Upper lobe of right lung (tissue), 1 donor: ENCODE measurements around the gene SRGAP2B. TPM values are rescaled to one million over a fixed set of nuclear protein-coding genes. Genes with fewer than 3 reads are reported as not detected.
"Not testable (repeated sequence)": the region's sequence is repeated elsewhere in the genome, so short reads cannot be mapped to it uniquely, and the experiment has no call there.

Source experiments
- ATAC-seq: fragments of 200-7000 bp; cut with Tn5 transposase; one replicate; pipeline ENCODE4 v1.9.1; 2020; ENCODE audit warnings: mild to moderate bottlenecking, moderate library complexity
- DNase-seq: peaks from one replicate; pipeline ENCODE4 v3.0.0-alpha.2; 2020
- H3K27ac ChIP-seq: fragments of 200-600 bp; one replicate; pipeline ENCODE4 v1.8.0; 2022
- H3K27me3 ChIP-seq: fragments of 200-600 bp; one replicate; pipeline ENCODE4 v1.8.0; 2022; ENCODE audit warnings: mild to moderate bottlenecking
- H3K36me3 ChIP-seq: fragments of 200-600 bp; one replicate; pipeline ENCODE4 v1.8.0; 2022
- H3K4me1 ChIP-seq: fragments of 200-600 bp; one replicate; pipeline ENCODE4 v1.8.0; 2022
- H3K4me3 ChIP-seq: fragments of 200-600 bp; one replicate; pipeline ENCODE4 v1.8.0; 2022; ENCODE audit warnings: mild to moderate bottlenecking
- H3K9me3 ChIP-seq: fragments of 200-600 bp; one replicate; pipeline ENCODE4 v1.8.0; 2022
- intact Hi-C: fragments of 100-400 bp; cut with DNase I; formaldehyde crosslinking; loops from one replicate; pipeline ENCODE4 v1.11.0; 2022
- total RNA-seq: library from RNA; stranded (reverse); fragmentation: NEBNext Ultra II Directional; extraction: Animal tissue kit (Norgen Biotek cat#: 25700); gene quantifications from one replicate; pipeline ENCODE4 v1.2.1, GENCODE V29; 2021
- donor health status: DM: no; HTN: yes; CAD: no; lungs with severe emphysema.

Gene SRGAP2B
- total RNA-seq, 1 donor from 2014 or later: 35.1 TPM

DNA sequence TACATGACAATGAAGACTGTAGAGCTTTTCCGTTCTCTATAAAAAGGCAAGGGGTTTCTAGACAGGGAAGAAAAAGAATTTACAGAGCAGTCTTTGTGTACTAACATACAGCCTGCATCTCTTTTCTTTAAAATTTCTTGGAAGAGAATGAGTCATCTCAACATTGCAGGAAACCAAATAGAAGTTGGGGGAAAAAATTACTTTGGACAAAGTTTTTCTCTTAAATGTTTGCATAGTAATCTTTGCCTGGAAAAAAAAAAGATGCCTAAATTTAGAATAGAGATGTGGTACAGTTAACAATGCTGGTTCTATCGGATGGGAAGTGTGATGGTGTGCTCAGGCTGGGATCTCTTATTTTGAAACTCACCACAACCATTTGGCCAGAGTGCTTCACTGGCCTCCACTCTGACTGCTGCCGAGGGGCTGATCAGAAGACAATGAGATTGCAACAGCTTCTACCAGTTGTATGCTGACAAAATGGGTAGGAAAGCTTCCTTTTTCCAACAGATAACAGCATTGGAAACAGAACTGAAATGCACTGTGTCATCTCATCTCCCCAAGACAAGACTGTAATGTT, 177.0 kb downstream of the SRGAP2B start:
- H3K4me1 ChIP-seq, H3K9me3 ChIP-seq, H3K36me3 ChIP-seq, H3K4me3 ChIP-seq, H3K27ac ChIP-seq, intact Hi-C loops, H3K27me3 ChIP-seq, DNase-seq: not testable (repeated sequence)
- peak; percentile 83 for ATAC-seq

- H3K36me3 ChIP-seq, H3K27me3 ChIP-seq, DNase-seq, H3K27ac ChIP-seq, H3K4me3 ChIP-seq, H3K4me1 ChIP-seq, intact Hi-C loops, H3K9me3 ChIP-seq: not testable (repeated sequence)
- peak; percentile 90 for ATAC-seq
Measured at GRCh38 chr1:144917154-144918026, 177.7 kb downstream of the SRGAP2B start.

DNA sequence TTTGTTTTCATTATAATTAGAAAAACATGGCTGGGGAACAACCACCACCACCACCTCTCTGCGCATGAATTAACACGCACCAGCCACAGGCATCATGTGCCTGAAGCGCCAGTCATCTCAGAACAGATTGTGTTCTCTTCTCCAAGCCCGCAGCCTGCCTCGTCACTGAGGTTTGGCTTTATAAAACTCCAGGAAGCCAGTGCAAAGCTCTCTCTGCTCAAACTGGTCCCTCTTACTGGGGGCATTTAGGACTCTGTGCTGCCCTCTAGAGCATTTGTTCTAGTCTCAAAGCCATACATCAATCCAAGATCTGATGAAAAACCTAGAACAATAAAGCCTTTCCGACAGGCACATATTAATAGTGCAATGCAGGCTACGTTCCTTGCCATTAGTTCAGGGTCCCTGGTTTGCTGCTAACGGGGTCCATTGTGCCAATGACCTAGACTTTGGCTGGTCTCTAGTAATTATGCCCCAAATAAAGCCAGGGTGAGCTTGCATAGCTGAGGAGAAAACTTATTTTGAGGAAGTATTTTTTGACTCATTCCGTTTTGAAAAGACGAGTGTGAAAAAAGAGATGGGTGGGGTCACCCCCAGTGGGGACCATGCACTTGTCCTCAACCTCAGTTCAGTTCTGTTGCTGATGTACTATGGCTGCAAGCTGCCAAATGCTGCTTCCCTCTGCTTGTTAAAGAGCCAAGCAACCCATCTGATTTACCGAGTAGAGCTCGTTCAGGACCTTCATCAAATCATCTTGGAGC, 181.0 kb downstream of the SRGAP2B start:
- H3K27ac ChIP-seq, H3K9me3 ChIP-seq, H3K36me3 ChIP-seq, DNase-seq, H3K27me3 ChIP-seq, H3K4me3 ChIP-seq, intact Hi-C loops, H3K4me1 ChIP-seq: not testable (repeated sequence)
- ATAC-seq: peak; percentile 8

DNA sequence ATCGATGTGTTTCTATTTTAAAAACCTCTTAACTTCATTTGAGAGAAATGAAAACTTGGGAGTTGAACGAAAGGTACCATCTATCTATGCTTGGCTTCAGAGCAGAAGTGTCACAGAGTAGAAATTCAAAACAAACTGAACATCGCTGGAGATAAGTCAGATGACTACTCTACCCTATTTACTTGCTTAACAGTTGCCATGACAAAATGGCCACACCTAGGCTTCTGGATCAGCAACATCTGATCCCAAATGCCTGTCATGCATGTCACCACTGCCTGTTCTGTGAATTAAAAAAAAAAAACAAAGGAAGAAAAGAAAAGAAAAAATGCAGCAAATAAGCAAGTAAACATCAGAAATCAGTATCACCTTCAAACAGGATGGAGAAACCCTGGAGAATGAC, 181.7 kb downstream of the SRGAP2B start:
- intact Hi-C loops, H3K27ac ChIP-seq, H3K4me1 ChIP-seq, H3K4me3 ChIP-seq, H3K9me3 ChIP-seq, H3K36me3 ChIP-seq, ATAC-seq, H3K27me3 ChIP-seq, DNase-seq: not testable (repeated sequence)

- H3K9me3 ChIP-seq, H3K4me3 ChIP-seq, H3K36me3 ChIP-seq, intact Hi-C loops, H3K27me3 ChIP-seq, H3K27ac ChIP-seq, DNase-seq, H3K4me1 ChIP-seq: not testable (repeated sequence)
- peak; percentile 48 for ATAC-seq
Measured at GRCh38 chr1:144910729-144911128, 184.4 kb downstream of the SRGAP2B start.

DNA sequence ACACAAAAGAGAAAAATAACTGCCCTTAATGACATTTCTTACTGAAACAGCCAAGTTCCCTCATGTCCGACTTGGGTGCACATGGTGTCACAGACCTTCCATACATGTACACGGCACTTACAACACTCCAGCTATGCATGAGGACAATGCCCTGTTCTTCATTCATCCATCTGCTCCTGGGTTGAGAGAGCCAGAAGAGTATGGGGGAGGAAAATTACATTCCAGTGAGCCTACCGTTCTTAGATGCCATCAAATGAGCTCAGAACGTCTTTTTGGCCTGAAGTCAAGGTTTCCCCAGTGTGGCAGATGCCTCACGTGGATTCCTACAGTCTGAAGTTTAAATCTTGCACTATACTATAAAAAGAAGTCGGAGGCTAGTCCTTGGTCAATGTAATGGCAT, 194.3 kb downstream of the SRGAP2B start:
- H3K27me3 ChIP-seq, H3K9me3 ChIP-seq, H3K27ac ChIP-seq, H3K36me3 ChIP-seq, H3K4me3 ChIP-seq, H3K4me1 ChIP-seq, intact Hi-C loops, DNase-seq, ATAC-seq: not testable (repeated sequence)

- H3K4me3 ChIP-seq, H3K4me1 ChIP-seq, DNase-seq, H3K27ac ChIP-seq, H3K9me3 ChIP-seq, intact Hi-C loops, H3K36me3 ChIP-seq, H3K27me3 ChIP-seq: not testable (repeated sequence)
- ATAC-seq: peak; percentile 86
Measured at GRCh38 chr1:144894454-144895201, 200.5 kb downstream of the SRGAP2B start.

- intact Hi-C loops, DNase-seq, H3K36me3 ChIP-seq: not testable (repeated sequence)
Measured at GRCh38 chr1:144893710-144894438, 201.3 kb downstream of the SRGAP2B start.

GRCh38 chr1:144893062-144893461, 202.1 kb downstream of the SRGAP2B start:
- DNase-seq, H3K27me3 ChIP-seq, H3K36me3 ChIP-seq, H3K4me1 ChIP-seq, H3K4me3 ChIP-seq, H3K9me3 ChIP-seq, H3K27ac ChIP-seq, intact Hi-C loops: not testable (repeated sequence)
- peak; percentile 53 for ATAC-seq

More at GRCh38 chr1:144893710-144894438, 201.3 kb downstream of the SRGAP2B start:
- H3K9me3 ChIP-seq, H3K27me3 ChIP-seq, H3K4me1 ChIP-seq, H3K4me3 ChIP-seq, H3K27ac ChIP-seq: not testable (repeated sequence)
- ATAC-seq: peak; percentile 50

- H3K27me3 ChIP-seq, H3K9me3 ChIP-seq, H3K4me3 ChIP-seq, H3K36me3 ChIP-seq, DNase-seq, intact Hi-C loops, H3K4me1 ChIP-seq, ATAC-seq, H3K27ac ChIP-seq: not testable (repeated sequence)
Measured at GRCh38 chr1:144889450-144890115, 205.5 kb downstream of the SRGAP2B start.

GRCh38 chr1:144883022-144883421, 212.1 kb downstream of the SRGAP2B start:
- H3K4me1 ChIP-seq, H3K36me3 ChIP-seq, intact Hi-C loops, H3K27me3 ChIP-seq, ATAC-seq, H3K27ac ChIP-seq, H3K9me3 ChIP-seq: not testable (repeated sequence)
- H3K4me3 ChIP-seq: peak overlapping the region; percentile 28
- peak; percentile 64 for DNase-seq

- H3K9me3 ChIP-seq, H3K36me3 ChIP-seq, DNase-seq, H3K27me3 ChIP-seq, H3K27ac ChIP-seq, H3K4me1 ChIP-seq, ATAC-seq, intact Hi-C loops, H3K4me3 ChIP-seq: not testable (repeated sequence)
Measured at GRCh38 chr1:144882343-144882742, 212.8 kb downstream of the SRGAP2B start.

DNA sequence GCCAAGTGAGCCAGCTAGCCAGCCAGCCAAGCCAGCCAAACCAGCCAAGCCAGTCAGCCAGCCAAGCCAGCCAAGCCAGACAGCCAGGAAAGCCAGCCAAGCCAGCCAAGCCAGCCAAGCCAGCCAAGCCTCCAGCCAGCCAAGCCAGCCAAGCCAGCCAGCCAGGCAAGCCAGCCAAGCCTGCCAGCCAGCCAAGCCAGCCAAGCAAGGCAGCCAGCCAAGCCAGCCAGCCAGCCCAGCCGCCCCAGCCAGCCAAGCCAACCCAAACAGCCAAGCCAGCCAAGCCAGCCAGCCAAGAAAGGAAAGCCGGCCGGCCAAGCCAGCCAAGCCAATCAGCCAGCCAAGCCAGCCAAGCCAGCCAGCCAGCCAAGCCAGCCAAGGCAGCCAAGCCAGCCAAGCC, 236.5 kb downstream of the SRGAP2B start:
- intact Hi-C loops, H3K9me3 ChIP-seq, H3K36me3 ChIP-seq, H3K27me3 ChIP-seq, H3K27ac ChIP-seq, ATAC-seq, H3K4me1 ChIP-seq, H3K4me3 ChIP-seq: not testable (repeated sequence)
- DNase-seq: peak; percentile 39
